Prostate gland (tissue), 2 donors: ENCODE data around the gene SYTL5.

Experiments used
- POLR2A ChIP-seq: fragments of 450-650 bp; IDR thresholded peaks from one replicate; pipeline ENCODE4 v1.6.1; 2016; ENCODE audit warnings: antibody characterized with exemption, mild to moderate bottlenecking
- TF ChIP-seq, protein P1 (sequence below), 4 experiments: fragments of 200-600 bp in 2 of 4; fragments of 450-650 bp in 2 of 4; sonication (generic) in 2 of 4; IDR thresholded peaks; 1 replicate in 3 of 4; 2 replicates in 1 of 4; pipeline ENCODE4 v1.5.1; 2016 to 2019; ENCODE audit warnings: antibody characterized with exemption in 4 of 4, mild to moderate bottlenecking in 2 of 4, moderate library complexity in 2 of 4

DNA sequence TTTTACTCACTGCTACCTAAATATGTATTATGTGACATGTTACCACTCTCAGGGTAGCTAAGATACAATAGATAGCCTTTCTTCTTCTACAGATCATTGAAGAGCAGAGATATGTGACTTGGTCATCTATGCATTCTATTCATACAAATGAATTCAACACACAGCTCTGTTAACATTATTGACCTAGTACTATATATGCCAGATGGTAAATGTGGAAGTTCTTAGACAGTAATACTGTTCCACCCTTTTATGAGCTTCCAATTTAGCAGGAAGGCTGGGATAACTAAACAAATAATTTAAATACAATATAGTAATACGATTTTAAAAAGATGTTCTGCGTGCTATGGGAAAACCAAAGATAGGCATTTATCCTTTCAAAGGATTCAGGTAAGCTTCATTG is 76.0 kb downstream of the SYTL5 start:
- TF ChIP-seq POLR2A: no peak
- TF ChIP-seq, protein P1, sequence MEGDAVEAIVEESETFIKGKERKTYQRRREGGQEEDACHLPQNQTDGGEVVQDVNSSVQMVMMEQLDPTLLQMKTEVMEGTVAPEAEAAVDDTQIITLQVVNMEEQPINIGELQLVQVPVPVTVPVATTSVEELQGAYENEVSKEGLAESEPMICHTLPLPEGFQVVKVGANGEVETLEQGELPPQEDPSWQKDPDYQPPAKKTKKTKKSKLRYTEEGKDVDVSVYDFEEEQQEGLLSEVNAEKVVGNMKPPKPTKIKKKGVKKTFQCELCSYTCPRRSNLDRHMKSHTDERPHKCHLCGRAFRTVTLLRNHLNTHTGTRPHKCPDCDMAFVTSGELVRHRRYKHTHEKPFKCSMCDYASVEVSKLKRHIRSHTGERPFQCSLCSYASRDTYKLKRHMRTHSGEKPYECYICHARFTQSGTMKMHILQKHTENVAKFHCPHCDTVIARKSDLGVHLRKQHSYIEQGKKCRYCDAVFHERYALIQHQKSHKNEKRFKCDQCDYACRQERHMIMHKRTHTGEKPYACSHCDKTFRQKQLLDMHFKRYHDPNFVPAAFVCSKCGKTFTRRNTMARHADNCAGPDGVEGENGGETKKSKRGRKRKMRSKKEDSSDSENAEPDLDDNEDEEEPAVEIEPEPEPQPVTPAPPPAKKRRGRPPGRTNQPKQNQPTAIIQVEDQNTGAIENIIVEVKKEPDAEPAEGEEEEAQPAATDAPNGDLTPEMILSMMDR (IDR thresholded peaks at IDR 0.05): no peak
